ENCODE data around the gene EFHD1.

DNA sequence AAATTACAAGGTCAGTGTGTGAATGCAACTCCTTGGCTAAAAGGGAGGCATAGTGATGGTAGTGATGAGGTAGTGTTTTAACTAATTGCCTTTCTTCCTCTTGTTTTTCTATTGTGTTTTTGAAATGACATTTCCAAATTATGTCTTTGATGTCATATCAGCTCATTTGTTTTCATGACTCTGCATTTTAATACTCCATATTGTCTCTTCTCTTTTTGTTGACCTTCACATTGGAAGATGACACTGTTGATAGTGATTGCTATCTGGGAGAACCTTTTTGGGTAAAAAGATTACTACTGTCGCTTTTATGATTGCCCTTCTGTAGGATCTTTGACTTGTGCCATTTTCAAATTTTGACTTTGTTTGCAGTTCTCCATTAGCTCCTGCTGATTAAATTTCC lies 66.8 kb downstream of the EFHD1 start:
- TF ChIP-seq, protein P1, sequence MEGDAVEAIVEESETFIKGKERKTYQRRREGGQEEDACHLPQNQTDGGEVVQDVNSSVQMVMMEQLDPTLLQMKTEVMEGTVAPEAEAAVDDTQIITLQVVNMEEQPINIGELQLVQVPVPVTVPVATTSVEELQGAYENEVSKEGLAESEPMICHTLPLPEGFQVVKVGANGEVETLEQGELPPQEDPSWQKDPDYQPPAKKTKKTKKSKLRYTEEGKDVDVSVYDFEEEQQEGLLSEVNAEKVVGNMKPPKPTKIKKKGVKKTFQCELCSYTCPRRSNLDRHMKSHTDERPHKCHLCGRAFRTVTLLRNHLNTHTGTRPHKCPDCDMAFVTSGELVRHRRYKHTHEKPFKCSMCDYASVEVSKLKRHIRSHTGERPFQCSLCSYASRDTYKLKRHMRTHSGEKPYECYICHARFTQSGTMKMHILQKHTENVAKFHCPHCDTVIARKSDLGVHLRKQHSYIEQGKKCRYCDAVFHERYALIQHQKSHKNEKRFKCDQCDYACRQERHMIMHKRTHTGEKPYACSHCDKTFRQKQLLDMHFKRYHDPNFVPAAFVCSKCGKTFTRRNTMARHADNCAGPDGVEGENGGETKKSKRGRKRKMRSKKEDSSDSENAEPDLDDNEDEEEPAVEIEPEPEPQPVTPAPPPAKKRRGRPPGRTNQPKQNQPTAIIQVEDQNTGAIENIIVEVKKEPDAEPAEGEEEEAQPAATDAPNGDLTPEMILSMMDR (IDR thresholded peaks at IDR 0.05): no peak
- TF ChIP-seq POLR2A (IDR thresholded peaks at IDR 0.05): no peak

Data from esophagus squamous epithelium (tissue), 4 donors.